ENCODE results near the gene MAU2. TPM values are rescaled to one million over a fixed set of nuclear protein-coding genes. Genes with fewer than 3 reads are reported as not detected.

The MAU2 gene
- total and polyA plus RNA-seq, 2 of the 13 experiments (the other 11 are each of a cell fraction or from before 2014, with no cell fraction given): 16.8 to 33.8 TPM

GRCh38 chr19:19342086-19343015 is 21.7 kb downstream of the MAU2 start (continued):
- TF ChIP-seq ZNF720 (CRISPR knock-in tag; IDR thresholded peaks at IDR 0.05): no peak
- peak; percentile 84 for TF ChIP-seq STAG1 (CRISPR knock-in tag; IDR thresholded peaks at IDR 0.05)
- TF ChIP-seq GABPB1 (CRISPR knock-in tag; IDR thresholded peaks at IDR 0.05): peak; percentile 41; the same call in 1 of the 2 replicates
- TF ChIP-seq ZNF580 (CRISPR knock-in tag; IDR thresholded peaks at IDR 0.05; ENCODE audit: borderline replicate concordance, low read depth): peak; percentile 55; the same call in 1 of the 2 replicates
- TF ChIP-seq SALL1 (CRISPR knock-in tag; IDR thresholded peaks at IDR 0.05): peak; percentile 22; the same call in 1 of the 2 replicates
- TF ChIP-seq, protein P1, sequence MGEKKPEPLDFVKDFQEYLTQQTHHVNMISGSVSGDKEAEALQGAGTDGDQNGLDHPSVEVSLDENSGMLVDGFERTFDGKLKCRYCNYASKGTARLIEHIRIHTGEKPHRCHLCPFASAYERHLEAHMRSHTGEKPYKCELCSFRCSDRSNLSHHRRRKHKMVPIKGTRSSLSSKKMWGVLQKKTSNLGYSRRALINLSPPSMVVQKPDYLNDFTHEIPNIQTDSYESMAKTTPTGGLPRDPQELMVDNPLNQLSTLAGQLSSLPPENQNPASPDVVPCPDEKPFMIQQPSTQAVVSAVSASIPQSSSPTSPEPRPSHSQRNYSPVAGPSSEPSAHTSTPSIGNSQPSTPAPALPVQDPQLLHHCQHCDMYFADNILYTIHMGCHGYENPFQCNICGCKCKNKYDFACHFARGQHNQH (CRISPR knock-in tag; IDR thresholded peaks at IDR 0.05): 0 out of 2 replicates have a peak, but pooled peaks have one; percentile 26
- TF ChIP-seq ZNF34 (CRISPR knock-in tag; IDR thresholded peaks at IDR 0.05; ENCODE audit: borderline replicate concordance): no peak
- TF ChIP-seq, protein P2, sequence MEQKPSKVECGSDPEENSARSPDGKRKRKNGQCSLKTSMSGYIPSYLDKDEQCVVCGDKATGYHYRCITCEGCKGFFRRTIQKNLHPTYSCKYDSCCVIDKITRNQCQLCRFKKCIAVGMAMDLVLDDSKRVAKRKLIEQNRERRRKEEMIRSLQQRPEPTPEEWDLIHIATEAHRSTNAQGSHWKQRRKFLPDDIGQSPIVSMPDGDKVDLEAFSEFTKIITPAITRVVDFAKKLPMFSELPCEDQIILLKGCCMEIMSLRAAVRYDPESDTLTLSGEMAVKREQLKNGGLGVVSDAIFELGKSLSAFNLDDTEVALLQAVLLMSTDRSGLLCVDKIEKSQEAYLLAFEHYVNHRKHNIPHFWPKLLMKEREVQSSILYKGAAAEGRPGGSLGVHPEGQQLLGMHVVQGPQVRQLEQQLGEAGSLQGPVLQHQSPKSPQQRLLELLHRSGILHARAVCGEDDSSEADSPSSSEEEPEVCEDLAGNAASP (CRISPR knock-in tag; IDR thresholded peaks at IDR 0.05; ENCODE audit: borderline replicate concordance): peak; percentile 93; the same call in 1 of the 2 replicates
- TF ChIP-seq, protein P3, sequence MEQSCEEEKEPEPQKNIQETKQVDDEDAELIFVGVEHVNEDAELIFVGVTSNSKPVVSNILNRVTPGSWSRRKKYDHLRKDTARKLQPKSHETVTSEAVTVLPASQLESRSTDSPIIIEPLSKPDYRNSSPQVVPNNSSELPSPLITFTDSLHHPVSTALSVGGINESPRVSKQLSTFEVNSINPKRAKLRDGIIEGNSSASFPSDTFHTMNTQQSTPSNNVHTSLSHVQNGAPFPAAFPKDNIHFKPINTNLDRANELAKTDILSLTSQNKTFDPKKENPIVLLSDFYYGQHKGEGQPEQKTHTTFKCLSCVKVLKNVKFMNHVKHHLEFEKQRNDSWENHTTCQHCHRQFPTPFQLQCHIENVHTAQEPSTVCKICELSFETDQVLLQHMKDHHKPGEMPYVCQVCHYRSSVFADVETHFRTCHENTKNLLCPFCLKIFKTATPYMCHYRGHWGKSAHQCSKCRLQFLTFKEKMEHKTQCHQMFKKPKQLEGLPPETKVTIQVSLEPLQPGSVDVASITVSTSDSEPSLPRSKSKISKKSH (CRISPR knock-in tag; IDR thresholded peaks at IDR 0.05; ENCODE audit: borderline replicate concordance): no peak
- TF ChIP-seq, protein P4, sequence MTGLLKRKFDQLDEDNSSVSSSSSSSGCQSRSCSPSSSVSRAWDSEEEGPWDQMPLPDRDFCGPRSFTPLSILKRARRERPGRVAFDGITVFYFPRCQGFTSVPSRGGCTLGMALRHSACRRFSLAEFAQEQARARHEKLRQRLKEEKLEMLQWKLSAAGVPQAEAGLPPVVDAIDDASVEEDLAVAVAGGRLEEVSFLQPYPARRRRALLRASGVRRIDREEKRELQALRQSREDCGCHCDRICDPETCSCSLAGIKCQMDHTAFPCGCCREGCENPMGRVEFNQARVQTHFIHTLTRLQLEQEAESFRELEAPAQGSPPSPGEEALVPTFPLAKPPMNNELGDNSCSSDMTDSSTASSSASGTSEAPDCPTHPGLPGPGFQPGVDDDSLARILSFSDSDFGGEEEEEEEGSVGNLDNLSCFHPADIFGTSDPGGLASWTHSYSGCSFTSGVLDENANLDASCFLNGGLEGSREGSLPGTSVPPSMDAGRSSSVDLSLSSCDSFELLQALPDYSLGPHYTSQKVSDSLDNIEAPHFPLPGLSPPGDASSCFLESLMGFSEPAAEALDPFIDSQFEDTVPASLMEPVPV (CRISPR knock-in tag; IDR thresholded peaks at IDR 0.05): peak; percentile 50; the same call in 1 of the 2 replicates
- TF ChIP-seq, protein P5, sequence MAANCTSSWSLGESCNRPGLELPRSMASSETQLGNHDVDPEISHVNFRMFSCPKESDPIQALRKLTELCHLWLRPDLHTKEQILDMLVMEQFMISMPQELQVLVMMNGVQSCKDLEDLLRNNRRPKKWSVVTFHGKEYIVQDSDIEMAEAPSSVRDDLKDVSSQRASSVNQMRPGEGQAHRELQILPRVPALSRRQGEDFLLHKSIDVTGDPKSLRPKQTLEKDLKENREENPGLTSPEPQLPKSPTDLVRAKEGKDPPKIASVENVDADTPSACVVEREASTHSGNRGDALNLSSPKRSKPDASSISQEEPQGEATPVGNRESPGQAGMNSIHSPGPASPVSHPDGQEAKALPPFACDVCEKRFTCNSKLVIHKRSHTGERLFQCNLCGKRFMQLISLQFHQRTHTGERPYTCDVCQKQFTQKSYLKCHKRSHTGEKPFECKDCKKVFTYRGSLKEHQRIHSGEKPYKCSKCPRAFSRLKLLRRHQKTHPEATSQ (CRISPR knock-in tag; IDR thresholded peaks at IDR 0.05; ENCODE audit: borderline replicate concordance): no peak
- TF ChIP-seq RXRA (CRISPR knock-in tag; IDR thresholded peaks at IDR 0.05): peak; percentile 86
- TF ChIP-seq TEAD2 (CRISPR knock-in tag; IDR thresholded peaks at IDR 0.05): no peak
- TF ChIP-seq ATF3 (CRISPR knock-in tag; IDR thresholded peaks at IDR 0.05): no peak
- peak; percentile 60; the same call in 1 of the 2 replicates for TF ChIP-seq MYC (CRISPR knock-in tag; IDR thresholded peaks at IDR 0.05; ENCODE audit: borderline replicate concordance)
- TF ChIP-seq YY1 (IDR thresholded peaks at IDR 0.05; ENCODE audit: insufficient read depth, insufficient replicate concordance, low read depth, low read length): peak; percentile 18
- TF ChIP-seq POLR2A (IDR thresholded peaks at IDR 0.05; ENCODE audit: insufficient read depth in 1 of 2, low read depth in 2 of 2, low read length in 2 of 2): peak in 1 of 2 experiments; percentile 35; a peak in 1 of 4 replicates
- TF ChIP-seq PTBP1 (IDR thresholded peaks at IDR 0.05; ENCODE audit: low read depth, low read length, poor library complexity, severe bottlenecking): peak; percentile 56

All from HepG2 (cell line).